ENCODE data around the gene PARD3.

- no peak for TF ChIP-seq CTCF (IDR thresholded peaks at IDR 0.05 in 2 of 3, conservative IDR thresholded peaks at IDR 0.05 in 1 of 3; ENCODE audit: borderline replicate concordance in 1 of 3, insufficient read depth in 1 of 3, low read depth in 2 of 3, low read length in 2 of 3)
- TF ChIP-seq POLR2AphosphoS5 (IDR thresholded peaks at IDR 0.05; ENCODE audit: low read depth, low read length), result no peak
- TF ChIP-seq JUND (IDR thresholded peaks at IDR 0.05), result no peak
- TF ChIP-seq REST (IDR thresholded peaks at IDR 0.05; ENCODE audit: low read depth), result no peak
- TF ChIP-seq ZNF274 (IDR thresholded peaks at IDR 0.05; ENCODE audit: low read depth, low read length), result no peak
- TF ChIP-seq EZH2 (IDR thresholded peaks at IDR 0.05), result no peak
- TF ChIP-seq POLR2A (IDR thresholded peaks at IDR 0.05; ENCODE audit: borderline replicate concordance, extremely low read depth, insufficient read depth, insufficient read length), result no peak
- no peak for TF ChIP-seq YY1 (IDR thresholded peaks at IDR 0.05; ENCODE audit: extremely low read depth, insufficient replicate concordance, low read depth, low read length)
These were observed 153.5 kb downstream of the PARD3 start for GRCh38 chr10:34661580-34661979.

Data from HCT116 (cell line).